Liver (tissue), 9 donors: ENCODE results near the gene FIBP. TPM values are rescaled to one million over a fixed set of nuclear protein-coding genes. Genes with fewer than 3 reads are reported as not detected.

ENCODE experiments used
- DNase-seq: peaks from one replicate; pipeline ENCODE4 v3.0.0-alpha.2; 2017; ENCODE audit warnings: low spot score
- H3K27ac ChIP-seq, 2 donors: one replicate each; pipeline ENCODE4 v1.7.0; 2013; ENCODE audit warnings: inconsistent platforms in 2 of 2, low read length in 2 of 2, control low read depth in 1 of 2, low read depth in 1 of 2, mild to moderate bottlenecking in 1 of 2
- H3K27me3 ChIP-seq, 4 donors: one replicate each; pipeline versions ENCODE4 v1.6.1 to v1.7.0; 2013; ENCODE audit warnings: low read length in 3 of 4, inconsistent platforms in 1 of 4, mild to moderate bottlenecking in 1 of 4, moderate library complexity in 1 of 4; ENCODE audit not compliant: control insufficient read depth in 4 of 4, insufficient read depth in 4 of 4
- H3K36me3 ChIP-seq, 4 donors: one replicate each; pipeline versions ENCODE4 v1.6.1 to v1.7.0; 2013; ENCODE audit warnings: low read length in 3 of 4, mild to moderate bottlenecking in 3 of 4, low read depth in 1 of 4, moderate library complexity in 1 of 4; ENCODE audit not compliant: control insufficient read depth in 4 of 4, insufficient read depth in 3 of 4
- H3K4me1 ChIP-seq, 4 donors: one replicate each; pipeline versions ENCODE4 v1.6.1 to v1.7.0; 2013; ENCODE audit warnings: low read length in 3 of 4, mild to moderate bottlenecking in 3 of 4, moderate library complexity in 1 of 4; ENCODE audit not compliant: control insufficient read depth in 4 of 4, insufficient read depth in 4 of 4
- H3K4me3 ChIP-seq, 3 donors: one replicate each; pipeline versions ENCODE4 v1.6.1 to v1.7.0; 2013; ENCODE audit warnings: low read length in 3 of 3, control low read depth in 1 of 3, low read depth in 1 of 3, mild to moderate bottlenecking in 1 of 3
- H3K9ac ChIP-seq, 2 donors: one replicate each; pipeline ENCODE4 v1.7.0; 2013; ENCODE audit warnings: low read length in 2 of 2, mild to moderate bottlenecking in 2 of 2, moderate library complexity in 2 of 2, control low read depth in 1 of 2, low read depth in 1 of 2
- H3K9me3 ChIP-seq, 4 donors: one replicate each; pipeline versions ENCODE4 v1.6.1 to v1.7.0; 2013; ENCODE audit warnings: low read length in 3 of 4; ENCODE audit not compliant: control insufficient read depth in 4 of 4
- ATF3 ChIP-seq: IDR thresholded peaks from 2 replicates; pipeline ENCODE4 v1.6.1; 2016; ENCODE audit warnings: antibody characterized with exemption
- CTCF ChIP-seq: fragments of 150-350 bp; IDR thresholded peaks from 2 replicates; pipeline ENCODE4 v1.5.1; 2017; ENCODE audit warnings: improper control_type of control experiment, low read depth, low read length; ENCODE audit not compliant: missing input control
- EGR1 ChIP-seq, 2 donors: IDR thresholded peaks; 2 replicates each; pipeline ENCODE4 v1.6.1; 2016 to 2018; ENCODE audit warnings: antibody characterized with exemption in 2 of 2, low read depth in 2 of 2
- FOXA1 ChIP-seq: IDR thresholded peaks from 2 replicates; pipeline ENCODE4 v1.6.1; 2016; ENCODE audit warnings: antibody characterized with exemption
- GABPA ChIP-seq, 2 donors: IDR thresholded peaks in 1 of 2; conservative IDR thresholded peaks in 1 of 2; 2 replicates each; pipeline ENCODE4 v1.6.1; 2016; ENCODE audit warnings: antibody characterized with exemption in 2 of 2, mild to moderate bottlenecking in 1 of 2, moderate library complexity in 1 of 2
- HNF4A ChIP-seq, 2 donors: conservative IDR thresholded peaks; 2 replicates each; pipeline ENCODE4 v1.6.1; 2016; ENCODE audit warnings: antibody characterized with exemption in 2 of 2, mild to moderate bottlenecking in 2 of 2
- HNF4G ChIP-seq: IDR thresholded peaks from 2 replicates; pipeline ENCODE4 v1.6.1; 2016; ENCODE audit warnings: antibody characterized with exemption
- JUND ChIP-seq, 2 donors: IDR thresholded peaks; 2 replicates each; pipeline ENCODE4 v1.6.1; 2016; ENCODE audit warnings: antibody characterized with exemption in 2 of 2
- MAX ChIP-seq: IDR thresholded peaks from 2 replicates; pipeline ENCODE4 v1.6.1; 2016; ENCODE audit warnings: antibody characterized with exemption
- RAD21 ChIP-seq, 2 donors: IDR thresholded peaks; 2 replicates each; pipeline ENCODE4 v1.6.1; 2016; ENCODE audit warnings: antibody characterized with exemption in 2 of 2, mild to moderate bottlenecking in 2 of 2
- REST ChIP-seq: IDR thresholded peaks from 2 replicates; pipeline ENCODE4 v1.6.1; 2016; ENCODE audit warnings: antibody characterized with exemption, mild to moderate bottlenecking
- RXRA ChIP-seq, 2 donors: IDR thresholded peaks; 2 replicates each; pipeline ENCODE4 v1.6.1; 2017 to 2018; ENCODE audit warnings: antibody characterized with exemption in 2 of 2, mild to moderate bottlenecking in 1 of 2
- SP1 ChIP-seq: IDR thresholded peaks from 2 replicates; pipeline ENCODE4 v1.6.1; 2018; ENCODE audit warnings: antibody characterized with exemption, mild to moderate bottlenecking
- TAF1 ChIP-seq: conservative IDR thresholded peaks from 2 replicates; pipeline ENCODE4 v1.6.1; 2016; ENCODE audit warnings: antibody characterized with exemption, mild to moderate bottlenecking
- YY1 ChIP-seq: IDR thresholded peaks from 2 replicates; pipeline ENCODE4 v1.6.1; 2016; ENCODE audit warnings: antibody characterized with exemption, mild to moderate bottlenecking
- ZBTB33 ChIP-seq: IDR thresholded peaks from 2 replicates; pipeline ENCODE4 v1.6.1; 2016; ENCODE audit warnings: antibody characterized with exemption
- WGBS: extraction: QIAGEN DNeasy Blood & Tissue Kit; methylation state at CpG from one replicate; pipeline ENCODE4 v1.1.7; 2013; 5-methylcytosine and 5-hydroxymethylcytosine counted together
- polyA plus RNA-seq, 2 donors: library from polyadenylated mRNA; stranded (reverse) in 1 of 2; unstranded in 1 of 2; fragments of 200-250 nt in 1 of 2; fragments of >200 nt in 1 of 2; fragmentation: Nextera tagmentation in 1 of 2; extraction: Ambion mirVana in 1 of 2; gene quantifications; one replicate each; pipeline versions ENCODE4 v1.2.1 to v1.2.3, GENCODE V29; 2013 to 2015
- total RNA-seq, 2 donors: library from RNA; depleted of rRNA; stranded (reverse); fragments of >200 nt; gene quantifications; one replicate each; pipeline ENCODE4 v1.2.3, GENCODE V29; 2014
- donor health status: healthy.
- donor health status: healthy.
- donor health status: healthy.
- donor health status: healthy.
- donor health status: healthy.

Gene FIBP
- total and polyA plus RNA-seq, 4 donors, result 23.7 to 45.4 (median 29.1) TPM

- no peak overlapping the region for H3K4me3 ChIP-seq
- H3K4me1 ChIP-seq, result peaks cover 2 to 21% (median 11%) of the 10 kb centered on the region in 4 donors
- no peak overlapping the region for H3K27ac ChIP-seq
- 87% methylated on average over 6 of the region's 6 CpGs for WGBS
- H3K9ac ChIP-seq, result no peak overlapping the region
- H3K27me3 ChIP-seq, result no peaks in the 10 kb centered on the region
- TF ChIP-seq RAD21 (IDR thresholded peaks at IDR 0.05) (no peak), ATF3 (no peak), TAF1 (no peak), CTCF (no peak), FOXA1 (no peak), MAX (no peak), JUND (IDR thresholded peaks at IDR 0.05) (no peak), RXRA (IDR thresholded peaks at IDR 0.05) (no peak), HNF4A (conservative IDR thresholded peaks at IDR 0.05) (no peak), REST (no peak), SP1 (no peak), GABPA (IDR thresholded peaks at IDR 0.05 in 1 of 2, conservative IDR thresholded peaks at IDR 0.05 in 1 of 2) (no peak), YY1 (no peak), EGR1 (IDR thresholded peaks at IDR 0.05; ENCODE audit: low read depth in 2 of 2) (no peak)
- peaks cover 0 to 7% (median 2%) of the 10 kb centered on the region in 4 donors for H3K9me3 ChIP-seq
- H3K36me3 ChIP-seq, result peaks cover 13 to 39% (median 20%) of the 10 kb centered on the region in 4 donors
- DNase-seq, result no peak
These were observed 34.9 kb downstream of the FIBP start for GRCh38 chr11:65853246-65853979.

- H3K4me3 ChIP-seq, result no peak overlapping the region
- no peaks in the 10 kb centered on the region for H3K27me3 ChIP-seq
- H3K9ac ChIP-seq, result no peak overlapping the region
- H3K27ac ChIP-seq, result no peak overlapping the region
- peaks cover 2 to 19% (median 10%) of the 10 kb centered on the region in 4 donors for H3K4me1 ChIP-seq
- DNase-seq, result no peak
- WGBS, result 93% methylated on average over 33 of the region's 33 CpGs
- TF ChIP-seq GABPA (IDR thresholded peaks at IDR 0.05 in 1 of 2, conservative IDR thresholded peaks at IDR 0.05 in 1 of 2) (no peak), HNF4G (no peak), MAX (no peak), ZBTB33 (no peak), HNF4A (conservative IDR thresholded peaks at IDR 0.05) (no peak), ATF3 (no peak)
- H3K9me3 ChIP-seq, result peaks cover 0 to 7% (median 2%) of the 10 kb centered on the region in 4 donors
- H3K36me3 ChIP-seq, result peaks cover 13 to 39% (median 20%) of the 10 kb centered on the region in 4 donors
These were observed 35.6 kb downstream of the FIBP start for GRCh38 chr11:65852508-65853245.
